Mesendoderm (in vitro differentiated cells): ENCODE data around the gene IMMP2L.

Experiments
- DNase-seq: peaks from one replicate; pipeline ENCODE4 v3.0.0; 2013
- H2AK5ac ChIP-seq: 2 replicates; pipeline ENCODE4 v1.6.1; 2013; ENCODE audit warnings: low read length, inconsistent platforms
- H2BK120ac ChIP-seq: 2 replicates; pipeline ENCODE4 v1.6.1; 2013; ENCODE audit warnings: low read depth, mild to moderate bottlenecking, low read length, moderate library complexity, mixed read lengths
- H2BK15ac ChIP-seq: replicated peaks from 2 replicates; pipeline ENCODE4 v1.6.1; 2013; ENCODE audit warnings: low read depth, mild to moderate bottlenecking, moderate library complexity
- H2BK5ac ChIP-seq: 2 replicates; pipeline ENCODE4 v1.6.1; 2013; ENCODE audit warnings: low read length, inconsistent platforms
- H3K18ac ChIP-seq: 2 replicates; pipeline ENCODE4 v1.6.1; 2013; ENCODE audit warnings: mild to moderate bottlenecking, low read length, mixed read lengths
- H3K23ac ChIP-seq: one replicate; pipeline ENCODE4 v1.6.1; 2013; ENCODE audit warnings: low read length
- H3K27ac ChIP-seq: 2 replicates; pipeline ENCODE4 v1.5.1; 2013; ENCODE audit warnings: low read depth, mild to moderate bottlenecking, inconsistent platforms, low read length, moderate library complexity
- H3K27me3 ChIP-seq: 2 replicates; pipeline ENCODE4 v1.6.1; 2013; ENCODE audit warnings: low read length, control low read depth, mild to moderate bottlenecking, inconsistent platforms; ENCODE audit not compliant: insufficient read depth, poor library complexity
- H3K36me3 ChIP-seq: 2 replicates; pipeline ENCODE4 v1.6.1; 2013; ENCODE audit warnings: low read length, inconsistent platforms; ENCODE audit not compliant: control insufficient read depth, insufficient read depth
- H3K4ac ChIP-seq: one replicate; pipeline ENCODE4 v1.6.1; 2013; ENCODE audit warnings: low read depth, mild to moderate bottlenecking, low read length, moderate library complexity
- H3K4me1 ChIP-seq: 2 replicates; pipeline ENCODE4 v1.6.1; 2013; ENCODE audit warnings: low read depth, low read length, inconsistent platforms; ENCODE audit not compliant: control insufficient read depth
- H3K4me2 ChIP-seq: 2 replicates; pipeline ENCODE4 v1.6.1; 2013; ENCODE audit warnings: low read length
- H3K4me3 ChIP-seq: 2 replicates; pipeline ENCODE4 v1.5.1; 2013; ENCODE audit warnings: mild to moderate bottlenecking, low read length
- H3K56ac ChIP-seq: one replicate; pipeline ENCODE4 v1.6.1; 2013; ENCODE audit warnings: low read length
- H3K79me1 ChIP-seq: 2 replicates; pipeline ENCODE4 v1.6.1; 2013; ENCODE audit warnings: low read length, inconsistent platforms
- H3K79me2 ChIP-seq: 2 replicates; pipeline ENCODE4 v1.6.1; 2013; ENCODE audit warnings: mild to moderate bottlenecking, low read length; ENCODE audit not compliant: control insufficient read depth, insufficient read depth
- H3K9ac ChIP-seq: 2 replicates; pipeline ENCODE4 v1.6.1; 2013; ENCODE audit warnings: low read length, inconsistent platforms
- H4K5ac ChIP-seq: one replicate; pipeline ENCODE4 v1.6.1; 2013; ENCODE audit warnings: low read length
- H4K8ac ChIP-seq: one replicate; pipeline ENCODE4 v1.6.1; 2013; ENCODE audit warnings: low read depth, mild to moderate bottlenecking, control low read depth, low read length, moderate library complexity
- whole genome bisulfite sequencing: extraction: QIAGEN DNeasy Blood & Tissue Kit; methylation state at CpG from one replicate; pipeline ENCODE4 v1.1.7; 2013; ENCODE audit warnings: low lambda C conversion rate, missing lambda C conversion rate; ENCODE audit not compliant: insufficient coverage; ENCODE audit errors: extremely low coverage; 5-methylcytosine and 5-hydroxymethylcytosine counted together

The IMMP2L gene

GRCh38 chr7:110891197-110891596, 671.1 kb downstream of the IMMP2L start:
- DNase-seq, result no peak
- H3K36me3 ChIP-seq, result no peaks in the 10 kb centered on the region
- no peak overlapping the region for H3K27ac ChIP-seq
- H4K8ac ChIP-seq, result no peak overlapping the region
- H3K4me3 ChIP-seq, result no peak overlapping the region
- H4K5ac ChIP-seq, result no peak overlapping the region
- no peaks in the 10 kb centered on the region for H3K79me2 ChIP-seq
- H3K18ac ChIP-seq, result no peak overlapping the region
- no peaks in the 10 kb centered on the region for H3K27me3 ChIP-seq
- no peak overlapping the region for H2AK5ac ChIP-seq
- no peak overlapping the region for H3K56ac ChIP-seq
- no peak overlapping the region for H2BK120ac ChIP-seq
- no peaks in the 10 kb centered on the region for H3K4me1 ChIP-seq
- no peak overlapping the region for H3K4me2 ChIP-seq
- H2BK5ac ChIP-seq, result no peak overlapping the region
- no peak overlapping the region for H2BK15ac ChIP-seq
- H3K23ac ChIP-seq, result no peak overlapping the region
- no peak overlapping the region for H3K9ac ChIP-seq
- H3K79me1 ChIP-seq, result no peaks in the 10 kb centered on the region
- H3K4ac ChIP-seq, result no peak overlapping the region
- no CpG with 5 or more reads among the region's 2 CpGs for WGBS

- H3K79me1 ChIP-seq, result no peaks in the 10 kb centered on the region
- no CpG with 5 or more reads among the region's 4 CpGs for WGBS
- H3K27ac ChIP-seq, result no peak overlapping the region
- H3K79me2 ChIP-seq, result no peaks in the 10 kb centered on the region
- no peak overlapping the region for H2AK5ac ChIP-seq
- no peak overlapping the region for H2BK120ac ChIP-seq
- H3K18ac ChIP-seq, result no peak overlapping the region
- H3K23ac ChIP-seq, result no peak overlapping the region
- H3K4ac ChIP-seq, result no peak overlapping the region
- H3K27me3 ChIP-seq, result no peaks in the 10 kb centered on the region
- DNase-seq, result no peak
- H3K56ac ChIP-seq, result no peak overlapping the region
- H3K4me1 ChIP-seq, result no peaks in the 10 kb centered on the region
- H4K5ac ChIP-seq, result no peak overlapping the region
- H2BK5ac ChIP-seq, result no peak overlapping the region
- H3K4me3 ChIP-seq, result no peak overlapping the region
- no peak overlapping the region for H3K4me2 ChIP-seq
- no peak overlapping the region for H4K8ac ChIP-seq
- H2BK15ac ChIP-seq, result no peak overlapping the region
- no peaks in the 10 kb centered on the region for H3K36me3 ChIP-seq
- no peak overlapping the region for H3K9ac ChIP-seq
Measured at GRCh38 chr7:110890101-110890500, 672.2 kb downstream of the IMMP2L start.

DNA sequence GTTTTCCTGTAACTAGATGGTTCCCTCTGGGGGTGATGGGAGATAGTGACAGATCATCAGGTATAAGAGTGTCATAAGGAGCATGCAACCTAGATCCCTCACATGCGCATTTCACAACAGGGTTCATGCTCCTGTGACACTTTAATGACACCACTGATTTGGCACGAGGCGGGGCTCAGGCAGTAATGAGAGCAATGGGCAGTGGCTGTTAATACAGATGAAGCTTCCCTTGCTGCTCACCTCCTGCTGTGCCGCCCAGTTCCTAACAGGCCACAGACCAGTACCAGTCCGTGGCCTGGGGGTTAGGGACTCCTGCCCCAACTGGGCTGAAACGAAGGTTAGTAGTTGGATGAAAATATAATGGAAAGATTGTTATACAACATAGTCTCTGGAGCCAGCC, 673.0 kb downstream of the IMMP2L start:
- Histone ChIP-seq H3K4ac (no peak overlapping the region), H3K4me2 (no peak overlapping the region), H3K18ac (no peak overlapping the region), H3K9ac (no peak overlapping the region), H3K4me1 (no peaks in the 10 kb centered on the region), H3K56ac (no peak overlapping the region), H3K79me2 (no peaks in the 10 kb centered on the region), H3K79me1 (no peaks in the 10 kb centered on the region), H3K36me3 (no peaks in the 10 kb centered on the region), H2BK120ac (no peak overlapping the region), H2BK15ac (no peak overlapping the region), H3K23ac (no peak overlapping the region), H3K27me3 (no peaks in the 10 kb centered on the region), H4K8ac (no peak overlapping the region), H2BK5ac (no peak overlapping the region), H2AK5ac (no peak overlapping the region), H3K4me3 (no peak overlapping the region), H3K27ac (no peak overlapping the region), H4K5ac (no peak overlapping the region)
- DNase-seq, result peak; percentile 50
- no CpG with 5 or more reads among the region's 6 CpGs for WGBS

GRCh38 chr7:110888641-110889040, 673.7 kb downstream of the IMMP2L start:
- H3K56ac ChIP-seq, result no peak overlapping the region
- H3K4me2 ChIP-seq, result no peak overlapping the region
- no CpG with 5 or more reads among the region's 3 CpGs for WGBS
- no peaks in the 10 kb centered on the region for H3K4me1 ChIP-seq
- no peak overlapping the region for H3K4me3 ChIP-seq
- H2BK5ac ChIP-seq, result no peak overlapping the region
- H4K8ac ChIP-seq, result no peak overlapping the region
- H2BK120ac ChIP-seq, result no peak overlapping the region
- no peaks in the 10 kb centered on the region for H3K79me2 ChIP-seq
- H3K79me1 ChIP-seq, result no peaks in the 10 kb centered on the region
- H3K23ac ChIP-seq, result no peak overlapping the region
- H3K4ac ChIP-seq, result no peak overlapping the region
- H3K36me3 ChIP-seq, result no peaks in the 10 kb centered on the region
- H2AK5ac ChIP-seq, result no peak overlapping the region
- H4K5ac ChIP-seq, result no peak overlapping the region
- no peak for DNase-seq
- no peak overlapping the region for H2BK15ac ChIP-seq
- H3K9ac ChIP-seq, result no peak overlapping the region
- H3K18ac ChIP-seq, result no peak overlapping the region
- H3K27ac ChIP-seq, result no peak overlapping the region
- no peaks in the 10 kb centered on the region for H3K27me3 ChIP-seq

DNA sequence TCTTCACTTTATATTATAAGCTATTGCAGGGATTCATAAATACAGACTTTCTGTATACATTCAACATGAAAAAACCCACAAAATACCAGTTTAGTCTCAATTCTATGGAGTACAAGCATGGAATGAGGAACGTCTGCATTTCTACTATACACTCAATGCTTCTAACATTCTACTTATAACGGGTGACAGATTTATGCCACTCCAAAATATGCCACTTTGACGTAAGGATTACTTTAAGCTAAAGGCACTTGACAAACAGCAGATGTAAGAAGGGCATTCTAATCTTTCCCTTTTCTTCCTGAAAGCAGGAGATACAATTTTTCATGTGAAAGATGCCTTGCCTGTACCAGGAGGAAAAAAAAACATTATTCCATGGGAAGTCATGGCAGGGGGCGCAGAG, 676.8 kb downstream of the IMMP2L start:
- H4K8ac ChIP-seq, result no peak overlapping the region
- no peak overlapping the region for H3K27ac ChIP-seq
- H2BK5ac ChIP-seq, result no peak overlapping the region
- H3K4ac ChIP-seq, result no peak overlapping the region
- H3K79me2 ChIP-seq, result no peaks in the 10 kb centered on the region
- no peak overlapping the region for H3K4me2 ChIP-seq
- H3K9ac ChIP-seq, result no peak overlapping the region
- H3K36me3 ChIP-seq, result no peaks in the 10 kb centered on the region
- H2AK5ac ChIP-seq, result no peak overlapping the region
- no peak overlapping the region for H4K5ac ChIP-seq
- no peaks in the 10 kb centered on the region for H3K27me3 ChIP-seq
- no peaks in the 10 kb centered on the region for H3K79me1 ChIP-seq
- no peak for DNase-seq
- no peak overlapping the region for H3K23ac ChIP-seq
- no CpG with 5 or more reads among the region's 4 CpGs for WGBS
- H2BK120ac ChIP-seq, result no peak overlapping the region
- no peak overlapping the region for H3K18ac ChIP-seq
- no peaks in the 10 kb centered on the region for H3K4me1 ChIP-seq
- no peak overlapping the region for H3K4me3 ChIP-seq
- no peak overlapping the region for H2BK15ac ChIP-seq
- H3K56ac ChIP-seq, result no peak overlapping the region

GRCh38 chr7:110881721-110882120, 680.6 kb downstream of the IMMP2L start:
- Histone ChIP-seq H3K23ac (no peak overlapping the region), H4K8ac (no peak overlapping the region), H2BK120ac (no peak overlapping the region), H3K27ac (no peak overlapping the region), H3K56ac (no peak overlapping the region), H3K4me3 (no peak overlapping the region), H3K18ac (no peak overlapping the region), H4K5ac (no peak overlapping the region), H3K9ac (no peak overlapping the region), H3K79me2 (no peaks in the 10 kb centered on the region), H3K4ac (no peak overlapping the region), H3K4me1 (no peaks in the 10 kb centered on the region), H3K4me2 (no peak overlapping the region), H3K27me3 (no peaks in the 10 kb centered on the region), H3K36me3 (no peaks in the 10 kb centered on the region), H2BK5ac (no peak overlapping the region), H2AK5ac (no peak overlapping the region), H2BK15ac (no peak overlapping the region), H3K79me1 (no peaks in the 10 kb centered on the region)
- no peak for DNase-seq
- WGBS, result no CpG with 5 or more reads among the region's 2 CpGs
